NCI-H748 (cell line): Measurements from ENCODE around the gene SMIM35.
"Not testable (repeated sequence)": the region's sequence is repeated elsewhere in the genome, so short reads cannot be mapped to it uniquely, and the experiment has no call there.

ENCODE experiments used
- DNase-seq: peaks from one replicate; lab custom pipeline; 2025; ENCODE audit not compliant: unreplicated experiment; lab: John Stamatoyannopoulos, UW

The SMIM35 gene

DNA sequence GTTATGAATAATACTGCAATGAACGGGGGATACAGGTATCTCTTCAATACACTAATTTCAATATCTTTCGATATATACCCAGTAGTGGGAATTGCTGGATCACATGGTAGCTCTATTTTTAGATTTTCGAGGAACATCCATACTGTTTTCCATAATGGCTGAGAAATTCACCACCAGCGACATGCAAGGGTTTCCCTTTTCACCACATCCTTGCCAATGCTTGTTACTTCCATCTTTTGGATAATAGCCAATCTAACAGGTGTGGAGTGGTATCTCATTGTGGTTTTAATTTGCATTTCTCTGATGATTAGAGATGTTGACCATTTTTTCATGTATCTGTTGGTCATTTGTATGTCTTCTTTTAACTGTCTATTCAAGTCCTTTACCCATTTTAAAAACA is 94.6 kb downstream of the SMIM35 start:
- DNase-seq, result no peak

DNA sequence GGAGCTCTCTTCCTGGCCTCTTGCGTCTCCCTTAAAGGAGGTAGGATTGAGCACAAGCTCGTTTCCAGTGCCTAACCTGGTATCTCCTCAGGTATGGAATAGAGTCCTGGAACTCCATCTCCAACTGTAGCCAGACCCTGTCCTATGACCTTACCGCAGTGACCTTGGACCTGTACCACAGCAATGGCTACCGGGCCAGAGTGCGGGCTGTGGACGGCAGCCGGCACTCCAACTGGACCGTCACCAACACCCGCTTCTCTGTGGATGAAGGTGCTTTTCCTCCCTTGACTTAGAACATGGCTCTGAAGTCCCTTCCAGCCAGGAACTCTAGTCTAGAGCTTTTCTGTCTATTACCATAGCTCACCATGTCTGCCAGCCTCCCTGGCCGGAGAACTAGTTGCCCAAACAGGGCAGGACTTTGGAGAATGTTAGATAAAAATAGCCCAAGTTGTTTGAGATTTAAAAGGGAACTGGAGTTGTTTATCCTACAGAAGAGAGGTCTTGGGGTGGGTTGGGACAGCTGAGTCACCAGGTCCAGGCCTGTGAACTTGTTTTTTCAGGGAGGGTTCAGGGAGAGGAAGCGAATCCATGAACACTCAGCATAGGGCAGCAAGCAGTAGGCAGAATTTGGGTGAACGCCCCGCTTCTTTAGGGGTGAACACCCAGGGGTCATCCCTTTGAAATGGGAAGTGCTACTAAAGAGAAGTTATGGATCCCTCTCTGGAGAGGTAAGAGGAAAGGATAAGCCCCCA is 97.2 kb downstream of the SMIM35 start:
- DNase-seq, result no peak

DNA sequence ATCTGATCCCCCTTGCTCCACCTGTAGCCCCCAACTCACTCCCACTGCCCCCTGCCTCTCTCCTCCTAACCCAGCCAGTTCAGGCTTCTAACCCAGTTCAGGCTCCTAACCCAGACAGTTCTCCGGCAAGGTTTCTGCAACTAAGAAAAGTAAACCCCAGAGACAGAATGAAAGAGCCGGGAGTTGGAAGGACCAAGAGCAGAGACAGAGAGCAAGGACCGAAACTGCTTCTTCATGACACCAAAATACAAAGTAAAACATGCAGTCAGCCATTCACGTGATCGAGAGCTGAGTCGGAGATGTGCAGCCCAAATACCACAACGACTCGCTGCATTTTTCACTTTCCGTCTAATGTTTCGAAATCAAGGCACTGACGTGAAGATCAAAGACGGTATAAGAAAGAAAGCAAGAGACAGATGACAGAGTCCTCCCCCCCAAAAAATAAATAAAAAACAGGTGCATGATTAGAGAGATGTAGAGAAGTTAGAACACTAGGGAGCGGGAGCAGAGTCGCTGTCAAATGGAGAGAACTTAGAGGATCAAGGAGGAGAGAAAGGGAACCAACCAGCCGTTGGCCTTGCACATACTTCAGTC is 99.7 kb downstream of the SMIM35 start:
- no peak for DNase-seq

DNA sequence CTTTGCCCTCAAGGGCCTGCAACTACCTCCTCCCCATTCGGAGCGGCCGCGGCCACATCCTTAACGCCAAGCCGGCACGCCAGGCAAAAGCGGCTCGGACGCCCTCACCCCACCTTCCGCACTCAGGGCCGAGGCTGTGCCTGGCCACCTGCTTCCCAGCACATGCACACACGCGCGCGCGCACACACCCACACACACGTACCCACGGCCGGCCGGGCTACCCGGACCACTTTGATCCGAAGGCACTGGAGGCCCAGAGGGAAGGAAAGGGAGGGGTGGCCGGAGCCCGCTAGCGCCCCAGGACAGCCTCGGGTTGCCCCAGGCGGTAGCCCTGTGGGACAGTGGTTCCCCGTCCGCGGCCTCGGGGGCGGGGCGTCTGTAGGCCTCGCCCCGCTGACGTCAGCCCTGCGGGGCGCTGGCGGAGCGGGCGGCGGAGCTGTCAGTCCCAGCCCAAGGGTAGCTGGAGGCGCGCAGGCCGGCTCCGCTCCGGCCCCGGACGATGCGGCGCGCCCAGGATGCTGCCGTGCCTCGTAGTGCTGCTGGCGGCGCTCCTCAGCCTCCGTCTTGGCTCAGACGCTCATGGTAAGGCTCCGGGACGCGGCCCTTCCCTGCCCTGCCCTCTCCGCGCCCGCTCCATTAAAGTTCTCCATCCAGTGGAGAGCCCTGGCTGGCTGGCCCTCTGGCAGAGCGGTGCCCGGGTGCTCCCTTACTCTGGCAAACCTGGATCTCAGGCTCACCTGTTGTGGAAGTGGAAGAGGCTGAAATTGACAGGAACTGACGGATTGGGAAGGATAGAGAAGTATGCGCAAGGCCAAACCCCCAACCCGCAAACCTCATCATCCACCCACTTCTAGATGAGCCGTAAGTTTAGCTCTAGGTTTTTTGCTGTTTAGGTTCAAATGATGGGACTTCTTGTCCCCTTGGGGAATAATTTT is 100.5 kb downstream of the SMIM35 start, which contains the start of gene IL10RA:
Gene IL10RA, plus strand, starts transcription at position 442 of the 935 bp plus-strand sequence. Its CDS starts 74 bp downstream, at position 516.
- DNase-seq, result peak; percentile 74

DNA sequence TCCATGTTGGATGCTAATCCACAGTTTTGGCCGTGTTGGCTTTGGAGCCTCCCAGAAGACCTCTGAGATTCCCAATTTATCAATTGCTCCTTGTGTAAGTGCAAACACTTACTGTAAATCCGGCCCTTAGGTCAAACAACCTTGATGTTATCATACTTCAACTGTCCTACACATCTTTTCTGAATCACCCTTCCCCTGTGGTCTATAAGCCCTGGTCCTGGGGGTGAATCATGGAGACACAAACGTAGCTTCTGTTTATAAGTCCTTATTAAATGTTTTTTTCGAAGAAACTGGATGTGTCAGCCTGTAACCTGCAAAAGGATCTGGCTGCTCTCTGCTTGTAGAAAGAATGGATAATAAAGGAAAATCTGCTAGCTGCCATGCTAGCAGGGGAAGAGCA is 102.3 kb downstream of the SMIM35 start:
- DNase-seq, result no peak

DNA sequence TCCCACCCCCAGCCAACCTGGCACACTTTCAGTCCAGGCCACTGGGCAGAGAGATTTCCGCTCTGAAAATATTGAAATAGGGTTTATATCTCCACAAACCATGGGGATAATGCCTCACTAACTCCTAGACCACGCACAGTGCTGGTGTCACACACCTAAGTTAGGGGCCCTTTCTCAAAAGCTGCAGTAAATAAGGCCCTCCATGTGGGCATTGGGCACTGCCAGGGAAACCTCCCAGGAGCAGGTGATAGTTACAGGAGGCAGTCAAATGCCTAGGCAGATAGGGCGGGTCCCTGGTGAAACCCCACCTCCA is 103.6 kb downstream of the SMIM35 start:
- DNase-seq, result no peak

DNA sequence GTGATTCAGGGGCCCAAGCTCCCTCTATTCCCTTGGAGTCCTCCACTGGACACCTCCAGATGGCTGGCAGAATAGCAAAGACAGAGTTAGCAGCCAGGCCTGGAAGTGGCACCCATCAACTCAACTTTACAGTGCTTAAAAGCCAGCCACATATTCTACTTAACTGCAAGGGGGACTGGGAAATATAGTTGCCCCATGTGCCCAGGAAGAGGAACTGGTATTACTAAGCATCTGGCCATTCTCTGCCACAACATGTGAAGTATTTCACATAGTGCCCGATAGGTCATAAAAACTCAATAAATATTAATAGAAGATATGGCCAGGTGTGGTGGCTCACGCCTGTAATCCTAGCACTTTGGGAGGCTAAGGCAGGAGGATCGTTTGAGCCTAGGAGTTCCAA is 106.0 kb downstream of the SMIM35 start:
- DNase-seq, result no peak

DNA sequence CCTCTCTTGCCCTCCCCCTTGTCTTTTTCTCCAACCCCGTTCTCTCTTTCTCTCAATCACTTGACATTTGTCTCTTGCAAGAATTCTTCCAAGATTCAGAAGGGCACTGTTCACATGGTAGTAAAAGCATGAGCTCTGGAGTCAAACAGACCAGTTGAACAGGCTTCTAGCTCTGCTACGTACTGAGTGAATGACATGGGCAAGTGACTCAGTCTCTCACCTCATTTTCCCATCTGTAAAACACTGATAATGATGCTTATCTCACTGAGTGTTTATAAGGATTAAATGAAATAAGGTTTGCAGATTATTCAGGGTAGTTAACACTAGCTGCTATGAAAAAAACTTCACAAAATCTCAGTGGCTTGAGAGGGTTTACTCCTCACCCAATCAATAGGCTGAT is 106.5 kb downstream of the SMIM35 start:
- no peak for DNase-seq

DNA sequence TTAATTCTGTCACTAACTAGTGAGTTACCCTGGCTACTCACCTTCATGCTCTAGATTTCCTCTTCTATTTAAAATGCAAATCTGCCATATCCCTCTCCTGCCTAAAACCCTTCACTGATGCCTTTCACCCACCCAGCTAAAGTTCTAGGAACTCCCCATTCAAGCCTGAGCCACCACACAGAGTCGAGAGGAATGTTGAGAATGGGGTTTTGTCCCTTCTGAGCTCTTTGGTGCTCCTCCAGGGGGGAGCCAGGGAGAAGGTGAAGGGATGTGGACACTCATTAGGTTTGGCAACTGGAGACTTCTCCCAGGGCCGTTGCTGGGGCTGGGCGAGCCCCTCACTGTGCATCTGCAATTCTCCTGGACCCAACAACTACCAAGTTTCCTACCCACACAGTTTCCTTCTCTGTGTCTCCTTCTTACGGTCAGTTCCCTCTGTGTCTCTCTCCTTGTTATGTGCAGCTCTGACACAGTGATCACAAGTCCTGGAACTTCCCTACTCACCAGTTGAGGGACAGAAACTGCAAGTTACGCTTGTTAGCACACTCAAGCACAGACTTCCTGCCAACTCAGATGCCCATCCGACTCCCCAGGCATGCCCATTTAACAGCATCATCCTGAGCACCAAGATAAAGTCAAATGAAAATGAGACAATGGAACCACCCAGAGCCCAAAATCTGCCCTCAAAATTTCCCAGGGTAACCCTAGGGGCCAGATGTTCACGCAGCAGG is 107.1 kb downstream of the SMIM35 start:
- no peak for DNase-seq

DNA sequence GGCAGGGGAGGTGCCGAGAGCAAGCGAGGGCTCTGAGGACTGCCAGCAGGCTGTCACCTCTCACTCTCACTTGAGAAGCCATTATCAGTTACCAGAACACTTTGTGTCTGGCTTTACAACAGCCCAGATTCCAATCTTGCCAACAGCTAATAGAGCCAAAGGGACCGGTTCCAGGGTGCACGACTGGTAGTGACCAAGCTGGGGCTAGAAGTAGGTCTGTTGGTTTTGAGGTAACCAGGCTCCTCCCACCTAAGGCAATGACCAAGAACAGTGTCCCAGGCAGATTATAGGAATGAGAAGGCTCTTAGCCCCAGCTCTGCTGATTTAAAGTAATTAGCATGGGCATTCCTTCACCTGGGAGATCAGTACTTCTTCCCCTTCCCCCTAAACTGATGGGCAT is 107.8 kb downstream of the SMIM35 start:
- DNase-seq, result no peak

DNA sequence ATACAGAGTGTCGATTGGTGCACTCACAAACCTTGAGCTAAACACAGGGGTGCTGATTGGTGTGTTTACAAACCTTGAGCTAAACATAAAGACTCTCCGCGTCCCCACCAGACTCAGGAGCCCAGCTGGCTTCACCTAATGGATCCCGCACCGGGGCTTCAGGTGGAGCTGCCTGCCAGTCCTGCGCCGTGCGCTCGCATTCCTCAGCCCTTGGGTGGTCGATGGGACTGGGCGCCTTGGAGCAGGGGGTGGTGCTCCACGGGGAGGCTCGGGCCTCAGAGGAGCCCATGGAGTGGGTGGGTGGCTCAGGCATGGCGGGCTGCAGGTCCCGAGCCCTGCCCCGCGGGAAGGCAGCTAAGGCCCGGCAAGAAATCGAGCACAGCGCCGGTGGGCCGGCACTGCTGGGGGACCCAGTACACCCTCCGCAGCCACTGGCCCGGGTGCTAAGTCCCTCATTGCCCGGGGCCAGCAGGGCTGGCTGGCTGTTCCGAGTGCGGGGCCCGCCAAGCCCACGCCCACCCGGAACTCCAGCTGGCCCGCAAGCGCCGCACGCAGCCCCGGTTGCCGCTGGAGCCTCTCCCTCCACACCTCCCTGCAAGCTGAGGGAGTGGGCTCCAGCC is 108.4 kb downstream of the SMIM35 start:
- DNase-seq, result not testable (repeated sequence)

DNA sequence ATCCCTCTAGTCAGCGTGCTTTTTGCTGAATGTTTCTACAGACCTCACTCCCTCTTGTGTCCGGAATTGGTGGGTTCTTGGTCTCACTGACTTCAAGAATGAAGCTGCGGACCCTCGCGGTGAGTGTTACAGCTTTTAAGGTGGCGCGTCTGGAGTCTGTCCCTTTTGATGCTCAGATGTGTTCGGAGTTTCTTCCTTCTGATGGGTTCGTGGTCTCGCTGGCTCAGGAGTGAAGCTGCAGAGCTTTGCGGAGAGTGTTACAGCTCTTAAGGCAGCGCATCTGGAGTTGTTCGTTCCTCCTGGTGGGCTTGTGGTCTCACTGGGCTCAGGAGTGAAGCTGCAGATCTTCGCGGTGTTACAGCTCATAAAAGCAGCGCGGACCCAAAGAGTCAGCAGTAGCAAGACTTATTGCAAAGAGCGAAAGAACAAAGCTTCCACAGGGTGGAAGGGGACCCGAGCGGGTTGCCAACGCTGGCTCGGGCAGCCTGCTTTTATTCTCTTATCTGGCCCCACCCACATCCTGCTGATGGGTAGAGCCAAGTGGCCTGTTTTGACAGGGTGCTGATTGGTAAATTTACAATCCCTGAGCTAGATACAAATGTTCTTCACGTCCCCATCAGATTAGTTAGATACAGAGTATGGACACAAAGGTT is 109.0 kb downstream of the SMIM35 start:
- not testable (repeated sequence) for DNase-seq

DNA sequence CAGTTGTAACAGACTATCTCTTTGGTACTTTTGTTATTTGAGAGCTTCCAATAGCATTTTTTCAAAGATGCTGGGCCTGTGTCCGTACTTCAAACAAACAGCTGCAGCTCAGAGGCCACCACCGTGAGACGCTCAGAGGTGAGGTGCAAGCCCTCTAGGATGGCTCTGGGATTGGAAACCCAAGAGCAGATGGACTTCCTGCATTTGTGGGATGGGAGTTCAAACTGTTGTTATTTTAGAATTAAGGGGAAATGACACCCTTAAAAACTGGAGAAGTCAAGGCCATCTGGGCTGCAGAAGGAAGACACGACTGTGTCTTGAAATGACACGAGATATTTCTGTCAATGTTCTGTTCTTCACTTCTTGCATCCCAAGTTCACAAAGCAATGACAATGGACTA is 109.7 kb downstream of the SMIM35 start:
- no peak for DNase-seq

DNA sequence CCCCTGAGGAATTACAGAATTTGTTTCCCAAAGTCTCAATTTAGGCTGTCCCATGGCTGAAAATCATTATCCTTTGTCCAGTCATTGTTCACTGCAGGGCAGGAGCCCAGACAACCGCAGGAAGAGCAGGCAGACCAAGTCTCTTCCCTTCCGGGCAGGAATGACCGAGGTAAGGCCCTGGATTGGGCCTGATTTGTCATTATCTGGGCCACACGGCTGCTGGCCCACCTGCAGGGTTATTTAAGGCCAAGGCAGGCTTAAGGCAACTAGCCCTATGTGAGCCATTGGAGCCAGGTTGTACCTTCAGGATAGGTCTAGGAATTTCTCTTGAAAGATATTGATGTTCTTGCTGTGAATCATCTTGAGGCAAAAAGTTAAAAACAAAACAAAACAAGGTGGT is 110.3 kb downstream of the SMIM35 start:
- no peak for DNase-seq

DNA sequence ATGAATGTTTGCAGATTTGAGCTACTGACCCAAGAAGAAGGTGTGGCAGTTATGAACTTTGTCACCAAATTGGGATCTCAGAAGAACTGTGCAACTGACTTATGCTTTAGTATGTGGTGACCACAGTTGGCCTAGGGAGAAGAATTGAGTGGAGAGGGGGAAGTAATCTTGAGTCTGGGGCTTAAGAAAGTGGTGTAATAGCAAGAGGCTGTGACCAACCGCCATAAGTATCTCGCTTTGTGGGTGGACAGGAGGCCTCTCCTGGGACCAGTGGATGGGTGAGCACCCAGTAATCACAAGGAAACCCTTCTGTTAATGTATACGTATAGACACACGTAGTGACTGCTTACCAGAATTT is 113.3 kb downstream of the SMIM35 start:
- no peak for DNase-seq

DNA sequence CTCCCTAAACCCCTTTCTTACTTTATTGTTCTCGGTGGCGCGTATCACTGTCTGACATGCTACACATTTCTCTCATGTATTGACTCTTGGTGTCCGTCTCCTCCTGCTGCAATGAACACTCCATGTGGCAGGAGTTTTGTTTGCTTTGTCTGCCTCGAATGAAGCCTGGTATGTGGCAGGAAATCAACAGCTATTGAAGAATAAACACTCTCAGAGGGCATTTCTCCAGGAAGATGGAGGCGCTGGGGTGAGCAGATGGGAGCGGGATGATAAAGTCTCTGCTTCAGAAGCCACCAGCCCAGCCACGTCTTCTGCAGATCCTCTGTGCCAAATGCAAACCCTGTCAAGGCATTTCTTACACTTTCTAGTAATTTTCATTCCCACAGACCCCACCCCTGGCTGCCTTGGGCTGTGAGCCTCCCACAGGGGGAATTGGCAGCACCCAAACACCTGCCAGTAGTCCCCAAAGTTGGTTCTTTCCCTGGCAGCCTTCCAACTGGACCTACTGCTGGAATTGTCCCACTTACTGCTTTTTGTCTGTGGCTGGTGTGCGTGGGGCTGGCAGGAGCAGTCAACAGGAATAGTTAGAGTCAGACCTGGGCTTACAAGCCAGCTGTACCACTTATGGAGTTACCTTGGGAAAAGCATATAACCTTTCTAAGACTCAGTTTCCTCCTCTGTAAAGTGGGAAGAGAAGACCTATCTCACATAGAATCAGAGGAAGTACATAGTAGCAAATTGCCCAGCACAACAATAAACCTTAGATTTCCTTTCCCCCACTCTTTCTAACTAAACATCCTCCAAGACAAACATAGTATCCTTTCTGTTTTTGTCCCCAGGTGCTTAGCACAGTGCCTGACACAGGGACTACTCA is 113.9 kb downstream of the SMIM35 start:
- peak; percentile 54 for DNase-seq

DNA sequence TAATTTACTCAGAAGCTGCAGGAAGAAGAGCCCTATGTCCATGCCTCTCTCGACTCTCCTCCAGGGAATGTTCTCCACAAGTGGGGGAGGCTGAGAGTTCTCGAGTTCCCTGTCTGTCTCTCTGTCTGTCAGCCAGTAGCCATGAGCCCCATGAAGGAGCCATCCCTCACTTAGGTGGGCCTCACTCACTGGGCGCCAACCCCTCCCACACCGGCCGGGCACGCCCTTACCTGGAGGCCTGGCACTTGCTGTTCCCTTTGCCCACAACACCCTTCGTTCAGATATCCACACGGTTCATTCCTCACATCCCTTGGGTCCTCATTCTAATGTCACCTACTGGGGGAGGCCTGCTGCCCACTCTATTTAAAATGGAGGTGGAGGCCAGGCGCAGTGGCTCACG is 114.7 kb downstream of the SMIM35 start:
- DNase-seq, result no peak

DNA sequence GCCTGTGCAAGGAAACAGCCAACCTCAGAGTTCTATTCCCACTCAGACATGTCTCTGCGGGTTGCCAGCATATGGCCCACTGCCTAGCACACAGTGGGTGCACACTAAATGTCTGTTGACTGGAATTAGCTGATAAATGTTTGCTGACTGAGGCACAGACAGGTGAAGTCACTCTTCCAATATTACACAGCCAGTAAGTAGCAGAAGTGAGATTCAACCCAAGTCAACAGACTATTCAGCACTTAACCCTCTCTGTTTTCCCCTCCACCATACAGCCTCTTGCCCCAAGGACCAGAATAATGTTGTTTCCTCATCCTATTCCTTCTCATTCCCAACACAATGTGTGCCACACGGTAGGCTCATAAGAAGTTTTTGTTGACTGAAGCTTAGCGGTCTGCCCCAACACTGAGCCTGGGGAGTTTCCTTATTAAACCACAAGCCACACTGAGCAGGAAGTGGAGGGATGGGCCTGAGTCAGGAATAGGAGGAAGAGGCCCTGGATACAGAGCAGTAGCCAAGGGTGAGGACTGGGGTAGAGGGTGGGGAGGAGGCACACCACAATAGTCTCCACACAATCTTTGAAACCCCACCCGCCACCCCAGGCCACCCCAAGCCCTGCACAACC is 116.3 kb downstream of the SMIM35 start:
- no peak for DNase-seq
